Right lung (tissue), 10 donors: Measurements from ENCODE around the gene RTP1. TPM values are rescaled to one million over a fixed set of nuclear protein-coding genes. Genes with fewer than 3 reads are reported as not detected.
A peak's percentile ranks its signal among the peaks of the same experiment; 100 is the strongest.
"Not testable (repeated sequence)": the region's sequence is repeated elsewhere in the genome, so short reads cannot be mapped to it uniquely, and the experiment has no call there.

Experiments used
- DNase-seq, 2 donors: peaks; one replicate each; pipeline ENCODE4 v3.0.0-alpha.2; 2013
- long read RNA-seq, 8 donors: transcript quantifications; one replicate each; lab custom pipeline, GENCODE V29; 2026
- polyA plus RNA-seq, 5 donors: library from polyadenylated mRNA; unstranded; fragments of 120-200 nt; gene quantifications; one replicate each; pipeline versions ENCODE4 v1.2.1 to v1.2.3, GENCODE V29; 2013; ENCODE audit warnings: inconsistent platforms in 1 of 5, low replicate concordance in 1 of 5; ENCODE audit not compliant: insufficient read length in 5 of 5, insufficient read depth in 1 of 5

The RTP1 gene, protein sequence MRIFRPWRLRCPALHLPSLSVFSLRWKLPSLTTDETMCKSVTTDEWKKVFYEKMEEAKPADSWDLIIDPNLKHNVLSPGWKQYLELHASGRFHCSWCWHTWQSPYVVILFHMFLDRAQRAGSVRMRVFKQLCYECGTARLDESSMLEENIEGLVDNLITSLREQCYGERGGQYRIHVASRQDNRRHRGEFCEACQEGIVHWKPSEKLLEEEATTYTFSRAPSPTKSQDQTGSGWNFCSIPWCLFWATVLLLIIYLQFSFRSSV
- polyA plus RNA-seq, result not detected
- long read RNA-seq, donor 1, result 0 reads
- long read RNA-seq, donor 2, result 0 reads
- long read RNA-seq, donor 3, result 0 reads
- long read RNA-seq, donor 4, result 0 reads
- long read RNA-seq, donor 5, result 0 reads
- long read RNA-seq, donor 6, result 0 reads
- long read RNA-seq, donor 7, result 0 reads
- long read RNA-seq, donor 8, result 0 reads

DNA sequence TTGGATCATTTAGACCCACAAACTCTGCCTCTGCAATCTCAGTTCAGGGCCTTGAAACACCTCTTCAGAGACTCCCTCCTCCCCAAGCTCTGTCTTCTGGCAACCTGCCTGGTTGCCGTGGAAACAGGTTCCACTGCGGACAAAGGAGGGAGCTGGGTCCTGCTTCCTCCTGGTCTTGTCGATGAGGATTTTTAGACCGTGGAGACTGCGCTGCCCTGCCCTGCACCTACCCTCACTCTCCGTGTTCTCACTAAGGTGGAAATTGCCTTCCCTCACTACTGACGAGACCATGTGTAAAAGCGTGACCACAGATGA is at the start of gene RTP1:
RTP1 (plus strand) TSS at position 152 of the 315 bp plus-strand sequence; CDS start at position 182, 30 bp downstream.
- DNase-seq, result no peak

DNA sequence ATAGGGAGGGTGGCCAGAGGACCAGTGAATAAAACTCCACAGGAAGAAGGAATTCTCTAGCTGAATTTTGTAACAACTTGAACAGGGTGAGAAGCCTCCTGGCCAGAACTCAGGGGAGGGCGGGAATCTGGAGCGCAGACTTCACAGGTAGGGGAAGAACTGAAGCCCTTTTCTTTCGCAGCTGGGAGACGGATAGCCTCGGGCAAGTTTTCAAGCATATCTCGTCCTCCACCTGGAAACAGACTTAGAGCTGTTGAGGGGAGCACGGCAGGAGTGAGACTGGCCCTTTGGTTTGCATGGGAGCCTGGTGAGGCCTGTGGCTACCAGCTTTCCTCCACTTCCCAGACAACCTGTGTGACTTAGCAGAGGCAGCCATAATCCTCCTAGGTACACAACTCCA is 47.1 kb upstream of the RTP1 start:
- no peak for DNase-seq

DNA sequence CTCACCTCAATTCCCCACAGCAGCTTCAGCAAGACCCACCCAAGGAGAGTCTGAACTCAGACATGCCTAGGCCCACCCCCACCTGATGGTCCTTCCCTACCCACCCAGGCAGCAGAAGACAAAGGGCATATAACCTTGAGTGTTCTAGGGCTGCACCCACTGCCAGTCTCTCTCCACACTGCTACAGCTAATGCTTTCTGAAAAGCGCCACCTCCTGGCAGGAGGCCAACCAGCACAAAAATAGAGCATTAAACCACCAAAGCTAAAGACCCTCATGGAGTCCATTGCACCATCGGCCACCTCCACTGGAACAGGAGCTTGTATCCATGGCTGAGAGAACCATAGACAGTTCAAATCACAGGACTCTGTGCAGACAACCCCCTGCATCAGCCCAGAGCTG is 46.7 kb upstream of the RTP1 start:
- no peak for DNase-seq

DNA sequence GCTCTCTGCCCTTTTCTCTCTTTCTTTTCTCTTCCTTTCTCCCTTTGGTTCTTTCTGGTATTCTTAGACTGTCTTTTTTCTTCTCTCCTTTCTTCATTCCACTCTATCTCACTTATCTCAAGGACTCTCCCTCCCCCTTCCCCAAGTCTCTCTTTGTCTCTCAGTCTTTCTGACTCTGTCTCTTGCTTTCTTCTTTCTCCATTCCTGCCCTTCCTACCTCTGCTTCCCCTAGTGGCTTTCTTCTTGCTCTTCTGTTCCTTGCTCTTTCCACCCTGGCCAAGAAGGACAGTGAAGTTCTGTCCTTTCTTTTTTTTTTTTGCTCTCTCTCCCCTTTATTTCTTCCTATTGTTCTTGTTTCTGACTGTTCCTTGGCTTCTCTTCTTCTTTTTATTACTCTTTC is 35.7 kb upstream of the RTP1 start:
- DNase-seq, result no peak

DNA sequence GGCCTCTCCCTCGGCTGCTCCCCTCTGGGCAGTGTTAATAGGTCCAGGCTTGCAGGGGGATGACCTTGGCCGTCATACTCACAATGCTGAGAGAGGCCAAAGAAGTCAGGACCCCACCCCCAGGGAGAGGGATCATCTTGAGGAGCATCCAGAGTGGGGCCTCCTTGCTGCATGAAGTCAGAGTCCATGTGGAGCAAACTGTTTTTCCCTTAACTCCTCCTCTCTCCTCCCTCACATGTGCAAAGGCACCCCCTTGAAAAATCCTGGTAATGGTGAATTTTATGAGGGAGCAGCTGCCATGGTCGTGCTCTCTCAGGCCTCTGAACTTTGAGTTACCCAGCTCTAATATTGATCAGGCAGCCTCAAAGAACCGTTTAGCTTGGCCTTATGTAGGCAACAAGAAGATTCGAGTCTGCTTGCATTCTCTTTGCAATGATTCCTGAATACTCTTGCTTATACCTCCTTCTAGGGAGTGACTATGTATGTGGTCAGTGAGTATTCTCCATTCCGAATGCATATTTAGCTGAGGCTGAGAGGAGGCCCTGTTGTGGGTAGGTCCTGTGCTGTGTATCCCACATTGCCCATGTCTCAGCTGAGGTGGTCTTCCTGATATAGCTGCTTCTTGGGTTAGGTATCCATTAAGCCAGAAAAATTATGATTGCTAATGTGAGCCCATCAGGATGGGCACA is 34.9 kb upstream of the RTP1 start:
- DNase-seq, result no peak

DNA sequence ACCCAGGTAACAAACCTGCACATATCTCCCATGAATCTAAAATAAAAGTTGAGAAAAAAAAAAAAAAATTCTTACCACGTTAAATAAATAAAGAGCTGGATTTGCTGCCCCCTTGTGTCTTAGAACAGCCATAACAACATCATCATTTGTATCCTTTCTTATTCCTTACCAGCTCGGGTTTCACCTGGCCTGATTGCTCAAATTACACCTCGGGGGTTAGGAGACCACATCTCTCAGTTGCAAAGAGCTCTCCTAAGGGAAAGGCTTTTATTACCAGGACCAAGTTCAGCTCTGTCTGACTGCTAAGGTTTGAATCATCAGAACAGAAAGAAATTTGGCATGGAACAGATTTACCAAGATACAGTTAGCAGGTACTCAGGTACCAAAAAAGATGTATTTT is 32.1 kb upstream of the RTP1 start:
- peak; percentile 29 to 45 for DNase-seq

DNA sequence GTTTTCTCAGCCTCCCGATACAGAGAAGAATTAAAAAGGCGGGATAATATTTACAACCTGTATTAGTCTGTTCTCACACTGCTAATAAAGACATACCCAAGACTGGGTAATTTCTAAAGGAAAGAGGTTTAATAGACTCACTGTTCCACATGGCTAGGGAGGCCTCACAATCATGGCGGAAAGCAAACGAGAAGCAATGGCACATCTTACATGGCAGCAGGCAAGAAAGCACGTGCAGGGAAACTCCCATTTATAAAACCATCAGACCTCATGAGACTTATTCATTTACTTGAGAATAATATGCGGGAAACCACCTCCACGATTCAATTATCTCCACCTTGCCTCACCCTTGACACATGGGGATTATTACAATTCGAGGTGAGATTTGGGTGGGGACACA is 30.5 kb upstream of the RTP1 start:
- DNase-seq, result no peak

DNA sequence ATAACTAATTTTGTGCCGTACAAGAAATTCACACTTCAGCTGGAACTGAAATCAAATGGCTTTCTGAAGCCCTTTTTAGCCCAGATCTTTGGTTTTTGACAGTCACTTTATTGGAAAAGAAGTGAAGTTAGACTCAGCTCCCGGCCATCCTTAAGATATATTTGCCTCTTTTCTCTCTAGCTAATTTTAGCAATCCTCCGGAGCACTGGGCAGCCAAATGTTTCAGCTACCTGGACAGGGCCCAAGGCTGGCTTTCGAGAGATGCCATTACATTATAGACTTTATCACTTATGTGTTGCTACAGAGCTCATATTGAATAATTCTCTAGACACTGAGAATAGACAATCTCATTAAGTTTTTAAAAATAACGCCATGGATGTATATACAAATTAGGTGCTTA is 29.5 kb upstream of the RTP1 start:
- no peak for DNase-seq

DNA sequence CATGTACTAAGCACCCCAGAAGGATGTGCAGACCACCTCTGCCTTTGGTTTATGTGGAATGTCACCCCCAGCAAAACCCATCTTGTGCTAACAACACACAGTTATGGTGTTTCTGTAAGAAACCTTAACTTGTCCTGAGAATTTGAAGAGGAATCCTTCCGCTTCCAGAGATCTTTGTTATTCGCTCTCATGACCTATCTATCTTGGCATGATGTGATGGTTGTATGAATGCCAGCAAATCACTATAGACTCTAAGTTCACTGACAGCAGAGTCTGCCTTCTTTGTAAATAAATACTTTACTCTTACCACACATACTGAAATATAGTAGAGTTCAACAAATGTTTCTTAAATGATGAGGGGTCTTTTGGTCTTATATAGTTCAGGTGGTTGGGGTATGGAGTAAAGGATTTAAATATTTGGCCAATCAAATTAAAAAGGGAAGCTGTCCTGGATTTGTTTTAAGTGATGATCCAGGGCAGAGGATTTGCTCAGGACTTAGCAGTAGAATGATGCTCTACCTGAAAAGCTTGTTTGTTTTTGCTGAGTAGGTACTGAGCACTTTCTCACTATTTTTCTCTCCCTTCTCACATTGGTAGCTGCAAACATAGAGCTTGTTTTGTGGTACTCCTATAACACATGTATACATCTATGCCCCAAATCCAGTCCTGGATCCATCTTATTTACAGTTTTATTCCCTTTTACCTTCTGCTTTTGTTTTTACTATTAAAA is 27.9 kb upstream of the RTP1 start:
- no peak for DNase-seq

DNA sequence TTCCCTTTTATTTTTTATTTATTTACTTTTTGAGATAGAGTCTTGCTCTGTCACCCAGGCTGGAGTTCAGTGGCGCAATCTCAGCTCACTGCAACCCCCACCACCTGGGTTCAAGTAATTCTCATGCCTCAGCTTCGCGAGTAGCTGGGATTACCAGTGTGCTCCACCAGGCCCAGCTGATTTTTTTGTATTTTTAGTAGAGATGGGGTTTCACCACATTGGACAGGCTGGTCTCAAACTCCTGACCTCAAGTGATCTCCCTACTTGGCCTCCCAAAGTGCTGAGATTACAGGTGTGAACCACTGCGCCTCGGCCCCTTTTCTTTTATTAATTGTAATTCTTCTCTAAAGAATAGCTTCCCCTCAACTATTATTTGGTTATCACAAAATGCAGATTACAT is 26.4 kb upstream of the RTP1 start:
- not testable (repeated sequence) for DNase-seq

DNA sequence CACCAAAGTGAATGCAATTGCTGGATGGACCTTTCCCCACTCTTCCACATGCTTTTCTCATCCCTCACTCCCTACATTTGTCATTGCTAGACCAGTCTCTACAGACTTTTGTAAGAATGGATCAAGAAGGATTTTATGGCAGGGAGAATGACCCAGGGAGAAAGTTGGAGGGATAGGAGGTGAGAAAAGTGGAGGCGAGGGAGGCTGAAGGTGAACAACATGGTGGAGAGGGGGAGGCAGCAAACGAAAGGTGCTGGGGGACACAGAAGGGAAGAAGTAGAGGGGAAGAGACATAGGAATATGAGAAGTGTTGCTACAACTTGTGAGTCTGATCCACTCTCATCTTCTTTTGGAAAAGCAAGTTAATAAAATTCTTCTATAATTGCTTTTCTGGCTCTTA is 24.4 kb upstream of the RTP1 start:
- no peak for DNase-seq

DNA sequence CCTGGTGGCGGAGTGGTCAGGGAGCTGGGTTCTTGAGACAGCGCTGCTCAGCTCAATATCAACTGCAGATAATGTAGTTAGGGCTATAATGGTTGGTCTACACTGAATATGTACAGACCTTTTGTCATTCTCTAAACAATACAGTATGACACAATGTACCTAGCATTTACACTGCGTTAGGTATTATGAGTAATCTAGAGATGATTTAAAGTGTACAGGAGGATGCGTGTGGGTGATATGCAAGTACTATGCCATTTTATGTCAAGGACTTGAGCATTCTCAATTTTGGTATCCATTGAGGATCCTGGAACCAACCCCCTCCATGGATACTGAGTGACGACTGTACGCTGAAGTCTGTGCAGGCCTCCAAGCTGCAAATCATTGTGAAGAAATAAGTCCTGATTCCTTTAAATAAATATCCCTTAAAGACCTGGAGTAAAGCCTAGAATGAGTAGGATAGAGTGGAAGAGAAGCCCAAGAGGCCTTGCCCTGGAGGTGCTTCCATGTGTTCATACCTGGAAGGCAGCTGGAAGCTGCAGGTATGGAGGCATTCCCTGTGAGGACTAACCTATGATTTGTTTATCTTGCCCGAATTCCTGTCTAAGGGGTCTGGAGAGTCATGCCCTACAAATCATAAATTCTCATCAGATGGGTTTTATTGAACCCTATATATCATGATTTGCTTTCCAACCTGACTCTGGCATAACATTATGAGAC is 15.7 kb upstream of the RTP1 start:
- DNase-seq, result no peak

DNA sequence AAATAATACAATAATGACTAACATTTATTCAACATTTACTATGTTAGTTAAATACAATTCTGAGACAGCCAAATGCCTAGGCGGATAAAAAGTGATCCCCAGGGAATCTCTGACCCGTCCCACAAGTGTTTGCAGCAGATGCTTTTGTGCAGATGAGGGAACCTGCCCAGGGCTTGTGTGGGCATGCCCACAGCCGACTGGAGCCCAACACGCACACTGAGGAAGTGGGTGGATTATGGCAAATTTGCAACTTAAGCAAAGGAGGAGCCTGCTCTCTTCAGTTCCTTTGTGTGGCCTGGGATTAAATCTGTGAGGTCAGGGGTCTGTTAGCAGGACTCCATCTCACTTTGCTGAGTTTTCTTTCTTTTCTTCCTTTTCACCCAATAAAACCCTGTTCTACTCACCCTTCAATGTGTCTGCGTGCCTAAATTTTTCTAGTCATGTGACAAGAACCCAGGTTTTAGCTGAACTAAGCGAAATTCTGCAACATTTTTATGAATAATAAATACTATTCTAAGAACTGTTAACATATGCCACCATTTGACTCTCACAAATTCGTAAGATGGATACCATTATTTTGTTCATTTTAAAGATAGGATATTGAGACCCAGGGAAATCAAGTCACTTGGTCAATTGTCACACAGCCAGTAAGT is 13.9 kb upstream of the RTP1 start:
- DNase-seq, result no peak

DNA sequence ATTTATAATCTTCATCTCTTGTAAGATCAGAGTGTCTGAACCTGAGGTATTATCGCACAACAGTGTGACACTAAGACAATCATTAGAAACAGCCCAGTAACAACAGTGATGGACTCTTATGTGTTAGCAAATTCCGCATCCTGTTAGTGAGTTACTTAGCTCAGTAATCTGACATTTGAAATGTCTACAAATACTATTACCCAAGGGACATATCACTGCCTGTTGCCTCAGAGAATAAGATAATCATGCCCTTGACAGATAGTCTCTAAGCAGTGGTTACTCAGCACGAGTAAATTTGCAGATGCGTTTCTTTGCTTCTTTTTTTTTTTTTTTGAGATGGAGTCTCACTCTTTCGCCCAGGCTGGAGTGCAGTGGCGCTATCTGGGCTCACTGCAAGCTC is 13.4 kb upstream of the RTP1 start:
- no peak for DNase-seq

DNA sequence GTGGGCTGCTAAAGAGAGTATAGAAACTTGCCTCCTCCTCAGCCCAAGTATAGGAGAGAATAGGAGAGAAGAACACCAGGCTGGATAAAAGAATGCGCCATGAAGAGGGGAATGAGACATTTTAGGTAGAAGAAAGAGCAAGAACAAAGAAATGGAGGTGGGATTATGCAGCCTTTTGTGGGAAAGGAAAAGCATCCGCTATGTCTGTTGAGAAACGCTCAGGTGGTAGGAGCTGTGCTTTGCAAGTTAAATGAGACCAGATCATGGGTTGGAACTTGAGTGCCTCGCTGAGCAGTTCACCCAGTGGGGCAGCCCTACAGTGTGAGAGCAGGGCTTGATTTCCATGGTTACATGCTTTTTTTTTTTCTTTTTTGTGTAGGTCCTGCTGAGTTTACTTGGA is 11.5 kb upstream of the RTP1 start:
- DNase-seq, result no peak

DNA sequence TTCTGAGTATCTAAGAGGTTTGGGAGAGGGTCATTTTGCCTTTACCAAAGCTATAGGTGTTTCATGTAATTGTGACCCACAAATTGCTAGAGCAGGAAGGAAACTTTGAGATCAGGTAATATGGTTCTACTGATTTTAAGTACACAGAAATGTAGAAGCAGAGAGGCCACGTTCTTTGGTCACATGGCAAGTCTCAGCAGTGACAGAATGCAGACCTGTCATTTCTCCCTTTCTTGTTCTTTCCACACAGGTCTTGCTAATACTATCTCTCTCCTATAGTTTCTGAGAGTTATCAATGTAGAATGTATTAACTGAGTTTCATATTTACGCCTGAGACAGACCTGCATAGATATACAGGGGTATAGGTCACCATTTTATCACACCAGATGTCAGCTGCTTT is 10.9 kb upstream of the RTP1 start:
- no peak for DNase-seq

DNA sequence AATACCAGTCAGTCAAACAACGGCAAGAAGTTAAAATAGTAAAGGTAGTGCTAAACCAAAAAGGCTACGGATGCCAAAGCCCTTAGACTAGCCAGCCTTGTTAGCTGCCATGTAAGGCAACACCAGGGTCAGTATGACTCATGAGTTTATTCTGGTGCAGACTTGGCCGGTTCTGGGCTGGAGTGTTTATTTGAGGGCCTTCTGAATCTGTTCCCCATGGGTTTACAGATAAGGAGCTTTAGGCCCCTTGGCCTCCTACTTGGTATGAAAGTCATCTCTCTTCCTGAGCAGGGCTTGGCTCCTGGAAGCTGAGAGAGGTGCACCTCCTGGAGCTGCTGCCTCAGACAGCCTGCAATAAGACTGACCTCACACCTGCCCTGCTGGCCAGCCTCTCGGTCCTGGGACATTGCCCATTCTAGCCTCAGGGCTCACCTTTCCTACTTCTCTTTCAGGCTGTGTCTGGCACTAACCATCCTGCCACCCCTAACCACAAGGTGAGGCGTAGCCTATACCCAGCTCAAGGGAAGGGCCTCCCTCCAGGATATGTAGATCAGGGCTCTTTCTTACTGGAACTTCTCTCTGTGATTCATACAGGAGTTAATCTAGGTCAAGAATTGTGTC is 10.4 kb upstream of the RTP1 start:
- no peak for DNase-seq

DNA sequence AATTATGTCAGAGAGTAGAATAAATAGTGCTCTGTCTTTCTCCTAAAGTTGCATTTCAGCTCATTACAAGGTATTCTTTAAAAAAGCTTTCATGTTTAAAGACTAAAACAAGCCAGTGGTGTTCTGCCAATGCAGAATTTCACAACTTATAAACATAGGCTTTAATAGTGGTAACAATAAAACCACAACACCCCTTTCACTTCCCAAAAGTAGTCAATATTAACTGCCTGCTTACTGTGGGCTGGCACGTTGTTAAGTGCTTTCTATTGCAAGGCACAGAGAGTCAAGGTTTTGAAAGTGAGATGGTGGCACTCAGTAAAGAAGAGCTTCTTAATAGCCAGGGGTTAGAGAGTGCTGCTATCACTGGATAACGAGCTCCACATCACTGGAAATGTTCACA is 8.4 kb upstream of the RTP1 start:
- DNase-seq, result no peak

DNA sequence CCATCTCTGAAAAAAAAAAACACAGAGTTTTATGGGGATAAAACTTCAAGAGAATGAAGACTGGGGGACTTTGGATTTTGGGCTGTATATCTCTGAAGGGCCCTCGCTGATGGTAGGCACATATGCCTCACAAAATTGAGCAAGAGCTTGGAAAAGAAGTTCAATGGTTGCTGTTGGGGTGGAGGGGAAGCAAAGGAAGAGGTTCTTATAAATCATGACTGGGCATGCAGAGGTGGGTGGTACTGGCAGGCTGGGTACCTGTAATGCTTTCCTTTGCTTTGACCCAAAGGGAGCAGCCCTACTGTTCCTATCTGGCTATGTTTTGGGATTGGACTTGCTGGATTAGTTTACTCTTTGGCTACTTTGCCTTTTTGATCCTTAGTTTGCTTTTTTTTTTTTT is 6.0 kb upstream of the RTP1 start:
- DNase-seq, result no peak

DNA sequence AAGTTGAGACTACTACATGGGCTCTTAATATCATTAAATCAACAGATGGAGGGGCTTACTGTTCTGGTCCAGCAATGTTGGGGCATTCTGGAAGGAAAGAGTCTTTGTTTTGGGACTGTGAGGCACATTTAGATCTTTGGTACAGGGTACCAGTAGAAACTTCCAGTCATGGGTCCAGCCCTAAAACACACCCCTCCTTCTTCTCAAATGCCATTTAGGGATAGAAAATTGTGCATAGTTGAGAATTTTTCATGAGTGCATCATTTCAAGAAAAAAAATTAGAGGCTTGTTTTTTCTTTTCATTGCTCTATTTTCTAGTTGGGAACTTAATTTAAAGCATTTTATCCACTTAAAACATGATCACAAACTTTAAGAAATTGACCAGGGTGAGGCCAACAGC is 4.1 kb upstream of the RTP1 start:
- no peak for DNase-seq
